ENCODE results near the gene CCDC8. TPM values are rescaled to one million over a fixed set of nuclear protein-coding genes. Genes with fewer than 3 reads are reported as not detected.
A peak's percentile ranks its signal among the peaks of the same experiment; 100 is the strongest.

The CCDC8 gene, protein sequence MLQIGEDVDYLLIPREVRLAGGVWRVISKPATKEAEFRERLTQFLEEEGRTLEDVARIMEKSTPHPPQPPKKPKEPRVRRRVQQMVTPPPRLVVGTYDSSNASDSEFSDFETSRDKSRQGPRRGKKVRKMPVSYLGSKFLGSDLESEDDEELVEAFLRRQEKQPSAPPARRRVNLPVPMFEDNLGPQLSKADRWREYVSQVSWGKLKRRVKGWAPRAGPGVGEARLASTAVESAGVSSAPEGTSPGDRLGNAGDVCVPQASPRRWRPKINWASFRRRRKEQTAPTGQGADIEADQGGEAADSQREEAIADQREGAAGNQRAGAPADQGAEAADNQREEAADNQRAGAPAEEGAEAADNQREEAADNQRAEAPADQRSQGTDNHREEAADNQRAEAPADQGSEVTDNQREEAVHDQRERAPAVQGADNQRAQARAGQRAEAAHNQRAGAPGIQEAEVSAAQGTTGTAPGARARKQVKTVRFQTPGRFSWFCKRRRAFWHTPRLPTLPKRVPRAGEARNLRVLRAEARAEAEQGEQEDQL
- total RNA-seq (2022) = 0.18 and 0.37 TPM in 2 replicates
- percentile 32 among the genes with signal in this experiment for Bru-seq, nascent RNA
- percentile 20 among the genes with signal in this experiment for BruChase-seq, experiment 1, labeled RNA remaining after a 2-hour chase
- BruChase-seq, experiment 2, labeled RNA remaining after a 6-hour chase = not detected
- long read RNA-seq, partial matches to known transcripts = 0 of 2 reads
- long read RNA-seq, other reads (novel, unspliced or antisense) = 0 of 2 reads

DNA sequence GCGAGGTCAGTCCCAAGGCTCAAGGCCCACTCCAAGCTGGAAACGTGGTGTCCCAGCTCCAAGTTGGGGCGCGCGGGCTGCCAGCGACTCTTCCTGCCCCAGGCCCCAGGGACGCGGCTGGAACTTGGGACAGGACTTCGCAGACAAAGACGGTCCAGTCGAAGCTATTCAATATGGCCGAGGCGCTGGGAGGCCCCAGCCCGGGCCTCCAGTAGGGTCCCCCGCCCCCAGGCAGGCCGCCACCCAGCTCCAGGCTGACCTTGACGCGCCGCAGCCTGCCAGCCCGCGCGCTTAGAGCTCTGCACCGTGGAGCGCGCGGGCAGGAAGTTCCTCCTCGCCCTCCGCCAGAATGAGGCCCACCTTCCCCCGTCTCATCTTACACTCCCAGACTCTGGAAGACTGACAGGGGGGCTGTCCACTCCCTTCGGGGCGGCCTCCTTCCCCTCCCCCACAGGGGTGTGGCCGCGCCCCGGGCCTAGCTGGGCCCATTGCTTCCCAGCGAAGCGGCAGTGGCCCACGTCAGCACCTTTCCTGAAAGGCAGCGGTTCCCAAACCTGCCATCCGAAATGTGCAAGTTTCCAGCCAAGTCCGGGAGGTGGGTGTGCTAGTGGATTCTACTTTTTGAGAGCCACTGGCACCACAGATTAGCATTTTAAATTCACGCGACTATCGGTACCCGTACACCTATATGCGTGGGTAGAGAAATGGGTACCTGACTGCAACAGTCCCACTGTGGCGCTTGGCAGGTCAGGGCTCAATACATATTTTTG, at the start of gene CCDC8:
TSS of gene CCDC8 (minus strand) at position 303 of the 770 bp plus-strand sequence. CDS start 754 bp downstream, outside the sequence.
- Histone ChIP-seq H3K4me1 (no peaks in the 10 kb centered on the region), H3K9me3 (no peaks in the 10 kb centered on the region), H3K4me3 (ENCODE audit: low read depth, low read length) (no peak within 1 kb of the TSS), H3K27me3 (replicated peaks; ENCODE audit: control insufficient read depth, insufficient read depth, low read length) (no peaks in the 10 kb centered on the region), H3K36me3 (ENCODE audit: control insufficient read depth, insufficient read depth, low read length) (no peaks in the 10 kb centered on the region)
- H3K9me3 Mint-ChIP-seq (ENCODE audit: unreplicated experiment) = no peaks in the 10 kb centered on the region
- ChIA-PET POLR2A (no interaction called here), CTCF (no interaction called here)
- no TSS peak for BruUV-seq (replicated peaks)
- intact Hi-C loops (cut with micrococcal nuclease; ENCODE audit: unreplicated experiment) = no loop called here
- peak in 1 of 2 experiments; percentile 57 for DNase-seq
- peaks cover 7% of the 10 kb centered on the region for H3K36me3 Mint-ChIP-seq (ENCODE audit: insufficient read depth, unreplicated experiment)
- peaks cover 2% of the 10 kb centered on the region for H3K27me3 Mint-ChIP-seq (ENCODE audit: insufficient read depth, unreplicated experiment)
- TF ChIP-seq, protein P1, sequence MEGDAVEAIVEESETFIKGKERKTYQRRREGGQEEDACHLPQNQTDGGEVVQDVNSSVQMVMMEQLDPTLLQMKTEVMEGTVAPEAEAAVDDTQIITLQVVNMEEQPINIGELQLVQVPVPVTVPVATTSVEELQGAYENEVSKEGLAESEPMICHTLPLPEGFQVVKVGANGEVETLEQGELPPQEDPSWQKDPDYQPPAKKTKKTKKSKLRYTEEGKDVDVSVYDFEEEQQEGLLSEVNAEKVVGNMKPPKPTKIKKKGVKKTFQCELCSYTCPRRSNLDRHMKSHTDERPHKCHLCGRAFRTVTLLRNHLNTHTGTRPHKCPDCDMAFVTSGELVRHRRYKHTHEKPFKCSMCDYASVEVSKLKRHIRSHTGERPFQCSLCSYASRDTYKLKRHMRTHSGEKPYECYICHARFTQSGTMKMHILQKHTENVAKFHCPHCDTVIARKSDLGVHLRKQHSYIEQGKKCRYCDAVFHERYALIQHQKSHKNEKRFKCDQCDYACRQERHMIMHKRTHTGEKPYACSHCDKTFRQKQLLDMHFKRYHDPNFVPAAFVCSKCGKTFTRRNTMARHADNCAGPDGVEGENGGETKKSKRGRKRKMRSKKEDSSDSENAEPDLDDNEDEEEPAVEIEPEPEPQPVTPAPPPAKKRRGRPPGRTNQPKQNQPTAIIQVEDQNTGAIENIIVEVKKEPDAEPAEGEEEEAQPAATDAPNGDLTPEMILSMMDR (IDR thresholded peaks at IDR 0.05; ENCODE audit: insufficient read depth in 1 of 2, low read depth in 1 of 2, low read length in 1 of 2, severe bottlenecking in 1 of 2, unreplicated experiment in 1 of 2) = no peak
- no peak within 1 kb of the TSS for H3K27ac Mint-ChIP-seq (ENCODE audit: unreplicated experiment)
- peak within 1 kb of the TSS; percentile 24 for H3K4me3 Mint-ChIP-seq (ENCODE audit: unreplicated experiment)
- H3K4me1 Mint-ChIP-seq (ENCODE audit: low read depth, unreplicated experiment) = peaks cover 23% of the 10 kb centered on the region

GRCh38 chr19:46461537-46461936, 48.2 kb upstream of the CCDC8 start:
- BruUV-seq (replicated peaks) = no TSS peak
- POLR2A ChIA-PET = interaction anchor here (0.6 kb wide), 1 partner anchor 50 kb away, joined by 4 read pairs; no protein-coding TSS in a partner anchor
- TF ChIP-seq, protein P1 (IDR thresholded peaks at IDR 0.05; ENCODE audit: insufficient read depth in 1 of 2, low read depth in 1 of 2, low read length in 1 of 2, severe bottlenecking in 1 of 2, unreplicated experiment in 1 of 2) = no peak

DNA sequence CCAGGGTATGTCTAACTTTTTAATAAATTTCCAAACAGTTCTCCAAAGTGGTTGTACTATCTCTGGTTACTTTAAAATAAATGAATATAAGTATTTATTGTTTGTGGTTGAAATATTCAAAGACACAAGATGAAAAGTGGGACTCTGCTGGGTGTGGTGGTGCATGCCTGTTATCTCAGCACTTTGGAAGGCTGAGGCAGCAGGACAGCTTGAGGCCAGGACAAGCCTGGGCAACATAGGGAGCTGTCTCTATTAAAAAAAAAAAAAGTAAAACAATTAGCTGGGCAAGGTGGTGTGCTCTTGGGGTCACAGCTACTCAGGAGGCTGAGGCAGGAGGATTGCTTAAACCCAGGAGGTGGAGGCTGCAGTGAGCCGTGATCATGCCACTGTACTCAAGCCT, 47.6 kb upstream of the CCDC8 start:
- TF ChIP-seq, protein P1 (IDR thresholded peaks at IDR 0.05; ENCODE audit: insufficient read depth in 1 of 2, low read depth in 1 of 2, low read length in 1 of 2, severe bottlenecking in 1 of 2, unreplicated experiment in 1 of 2) = no peak
- no peak overlapping the region for H3K4me3 ChIP-seq (ENCODE audit: low read depth, low read length)
- Mint-ChIP-seq H3K4me3 (ENCODE audit: unreplicated experiment) (no peak overlapping the region), H3K4me1 (ENCODE audit: low read depth, unreplicated experiment) (no peaks in the 10 kb centered on the region), H3K36me3 (ENCODE audit: insufficient read depth, unreplicated experiment) (no peaks in the 10 kb centered on the region), H3K27me3 (ENCODE audit: insufficient read depth, unreplicated experiment) (peaks cover 2% of the 10 kb centered on the region), H3K9me3 (ENCODE audit: unreplicated experiment) (no peaks in the 10 kb centered on the region), H3K27ac (ENCODE audit: unreplicated experiment) (no peak overlapping the region)
- H3K4me1 ChIP-seq = no peaks in the 10 kb centered on the region
- H3K36me3 ChIP-seq (ENCODE audit: control insufficient read depth, insufficient read depth, low read length) = no peaks in the 10 kb centered on the region
- DNase-seq = no peak
- ChIA-PET POLR2A (no interaction called here), CTCF (interaction anchor here (0.6 kb wide), 1 partner anchor 866 kb away, joined by 3 read pairs; no protein-coding TSS in a partner anchor)
- intact Hi-C loops (cut with micrococcal nuclease; ENCODE audit: unreplicated experiment) = no loop called here
- no TSS peak for BruUV-seq (replicated peaks)
- H3K9me3 ChIP-seq = no peaks in the 10 kb centered on the region
- no peaks in the 10 kb centered on the region for H3K27me3 ChIP-seq (replicated peaks; ENCODE audit: control insufficient read depth, insufficient read depth, low read length)

More at GRCh38 chr19:46461537-46461936, 48.2 kb upstream of the CCDC8 start:
- intact Hi-C loops (cut with micrococcal nuclease; ENCODE audit: unreplicated experiment) = no loop called here
- Histone ChIP-seq H3K27me3 (replicated peaks; ENCODE audit: control insufficient read depth, insufficient read depth, low read length) (no peaks in the 10 kb centered on the region), H3K9me3 (no peaks in the 10 kb centered on the region), H3K36me3 (ENCODE audit: control insufficient read depth, insufficient read depth, low read length) (no peaks in the 10 kb centered on the region), H3K4me1 (no peaks in the 10 kb centered on the region), H3K4me3 (ENCODE audit: low read depth, low read length) (no peak overlapping the region)
- Mint-ChIP-seq H3K36me3 (ENCODE audit: insufficient read depth, unreplicated experiment) (no peaks in the 10 kb centered on the region), H3K9me3 (ENCODE audit: unreplicated experiment) (no peaks in the 10 kb centered on the region), H3K27me3 (ENCODE audit: insufficient read depth, unreplicated experiment) (peaks cover 2% of the 10 kb centered on the region), H3K27ac (ENCODE audit: unreplicated experiment) (no peak overlapping the region), H3K4me1 (ENCODE audit: low read depth, unreplicated experiment) (no peaks in the 10 kb centered on the region), H3K4me3 (ENCODE audit: unreplicated experiment) (no peak overlapping the region)
- DNase-seq = no peak
- CTCF ChIA-PET = interaction anchor here (0.5 kb wide), 1 partner anchor 16 kb away, joined by 4 read pairs; no protein-coding TSS in a partner anchor

Data from Caco-2 (cell line).